Fibroblast of skin of abdomen (primary cell): ENCODE data around the gene RASAL2.
"Not testable (repeated sequence)": the region's sequence is repeated elsewhere in the genome, so short reads cannot be mapped to it uniquely, and the experiment has no call there.

Source experiments
- DNase-seq: peaks from one replicate; pipeline ENCODE4 v3.0.0-alpha.2; 2013

Gene RASAL2

GRCh38 chr1:178497903-178498478 is 404.1 kb downstream of the RASAL2 start:
- DNase-seq = no peak

- no peak for DNase-seq
These were observed 405.2 kb downstream of the RASAL2 start for GRCh38 chr1:178498896-178499675.

- no peak for DNase-seq
These were observed 406.3 kb downstream of the RASAL2 start for GRCh38 chr1:178500091-178500770.

GRCh38 chr1:178500936-178501554 is 407.1 kb downstream of the RASAL2 start:
- DNase-seq = no peak

GRCh38 chr1:178501705-178502329 is 407.9 kb downstream of the RASAL2 start:
- peak; percentile 59 for DNase-seq

GRCh38 chr1:178502330-178502714 is 408.4 kb downstream of the RASAL2 start:
- DNase-seq = no peak

- no peak for DNase-seq
These were observed 409.0 kb downstream of the RASAL2 start for GRCh38 chr1:178502856-178503255.

GRCh38 chr1:178503316-178503715 is 409.4 kb downstream of the RASAL2 start:
- not testable (repeated sequence) for DNase-seq

GRCh38 chr1:178503849-178504248 is 409.9 kb downstream of the RASAL2 start:
- DNase-seq = no peak

- no peak for DNase-seq
These were observed 410.4 kb downstream of the RASAL2 start for GRCh38 chr1:178504286-178504685.

GRCh38 chr1:178506177-178506576 is 412.3 kb downstream of the RASAL2 start:
- no peak for DNase-seq

- no peak for DNase-seq
These were observed 412.8 kb downstream of the RASAL2 start for GRCh38 chr1:178506669-178507068.

GRCh38 chr1:178509414-178510007 is 415.6 kb downstream of the RASAL2 start:
- no peak for DNase-seq

- DNase-seq = no peak
These were observed 416.3 kb downstream of the RASAL2 start for GRCh38 chr1:178510155-178510554.

- DNase-seq = no peak
These were observed 418.8 kb downstream of the RASAL2 start, which contains the start of gene TEX35 for GRCh38 chr1:178512566-178513277. TSS of gene TEX35 (plus strand) at chr1:178513109. CDS start at chr1:178513189, 80 bp downstream.

- DNase-seq = peak; percentile 39
These were observed 419.5 kb downstream of the RASAL2 start for GRCh38 chr1:178513278-178513983.

GRCh38 chr1:178516110-178516509 is 422.2 kb downstream of the RASAL2 start:
- no peak for DNase-seq

- no peak for DNase-seq
These were observed 425.0 kb downstream of the RASAL2 start for GRCh38 chr1:178518894-178519293.

- DNase-seq = no peak
These were observed 426.9 kb downstream of the RASAL2 start for GRCh38 chr1:178520803-178521202.

GRCh38 chr1:178521241-178521640 is 427.3 kb downstream of the RASAL2 start:
- no peak for DNase-seq

- no peak for DNase-seq
These were observed 433.2 kb downstream of the RASAL2 start for GRCh38 chr1:178527117-178527516.
